Epithelial cell of prostate (primary cell): Measurements from ENCODE around the gene SMARCB1.
A peak's percentile ranks its signal among the peaks of the same experiment; 100 is the strongest.

Source experiments
- DNase-seq: peaks from one replicate; pipeline ENCODE4 v3.0.0-alpha.2; 2011; ENCODE audit warnings: low read depth, low spot score
- H3K27ac ChIP-seq: fragments of 450-650 bp; 2 replicates; pipeline ENCODE4 v1.5.1; 2017; ENCODE audit warnings: mild to moderate bottlenecking

The SMARCB1 gene

DNA sequence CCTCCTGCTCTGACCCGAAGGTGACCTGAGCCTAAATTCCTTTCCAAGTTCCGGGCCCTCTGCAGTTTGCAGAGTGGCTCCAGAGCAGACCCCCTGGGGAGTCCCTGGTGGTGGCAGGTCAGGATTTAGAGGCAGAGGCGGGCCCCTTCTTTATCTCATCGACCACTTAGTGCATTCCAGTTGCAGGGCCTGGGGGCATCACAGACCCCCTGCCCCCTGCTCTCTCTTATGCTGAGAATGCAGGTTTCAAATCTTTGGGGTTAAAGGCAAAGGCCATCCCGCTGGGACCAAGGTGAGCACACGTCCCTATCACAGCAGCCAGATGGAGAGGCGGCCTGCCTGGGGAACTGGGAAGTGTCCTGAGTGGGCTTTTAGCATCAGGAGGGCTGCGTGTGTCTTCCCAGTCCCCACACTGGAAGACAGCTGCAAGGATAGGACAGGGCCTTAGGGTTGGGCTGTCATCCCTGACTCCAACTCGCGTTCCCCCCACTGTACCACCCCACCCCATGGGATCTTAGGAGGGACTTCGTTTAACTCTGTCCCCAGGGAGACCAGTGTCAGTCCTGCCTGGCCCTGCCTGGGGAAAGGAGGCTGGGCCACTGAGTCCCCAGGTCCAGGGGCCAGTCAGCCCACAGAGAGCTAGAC is 40.7 kb downstream of the SMARCB1 start:
- no peak overlapping the region for H3K27ac ChIP-seq
- no peak for DNase-seq

DNA sequence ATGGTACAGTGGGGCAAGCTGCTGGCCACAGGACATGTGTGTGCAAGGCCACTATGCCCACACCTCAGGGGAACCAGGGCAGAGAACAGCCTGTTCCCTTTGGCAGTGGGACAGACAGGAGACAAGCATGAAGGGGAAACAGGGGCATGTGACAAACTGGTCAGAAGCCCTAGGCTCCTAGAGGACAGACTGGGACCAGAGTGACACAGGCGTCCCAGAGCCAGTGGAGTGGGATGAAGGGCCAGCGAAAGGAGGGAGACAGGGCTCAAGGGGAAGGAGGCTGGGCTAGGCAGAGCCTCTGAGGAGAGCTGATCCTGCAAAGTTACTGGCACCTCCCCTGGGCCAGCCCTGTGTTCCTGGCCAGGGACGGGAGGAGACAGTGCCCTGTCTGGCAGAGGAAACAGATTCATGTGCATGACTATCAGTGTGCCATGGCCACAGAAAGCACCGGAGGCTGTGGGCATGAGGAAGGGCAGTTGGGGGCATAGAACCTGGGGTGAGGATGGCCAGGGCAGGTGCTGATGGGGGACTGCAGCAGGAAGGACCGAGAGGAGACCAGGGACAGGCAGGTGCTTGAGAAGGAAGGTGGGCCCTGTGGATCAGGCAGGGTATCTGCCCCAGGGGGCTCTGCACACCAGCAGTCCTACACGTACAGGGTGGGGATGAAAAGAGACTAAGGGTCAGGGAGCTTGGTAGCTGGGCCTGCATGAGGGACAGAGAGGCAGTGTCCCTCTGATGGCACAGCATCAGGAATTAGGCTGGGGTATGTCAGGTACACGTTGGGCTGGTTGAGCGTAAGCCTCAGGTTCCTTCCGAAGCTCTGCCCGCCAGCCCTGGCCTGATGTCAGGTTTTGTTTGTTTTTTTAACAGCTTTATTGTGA is 42.3 kb downstream of the SMARCB1 start:
- DNase-seq: no peak
- H3K27ac ChIP-seq: no peak overlapping the region

DNA sequence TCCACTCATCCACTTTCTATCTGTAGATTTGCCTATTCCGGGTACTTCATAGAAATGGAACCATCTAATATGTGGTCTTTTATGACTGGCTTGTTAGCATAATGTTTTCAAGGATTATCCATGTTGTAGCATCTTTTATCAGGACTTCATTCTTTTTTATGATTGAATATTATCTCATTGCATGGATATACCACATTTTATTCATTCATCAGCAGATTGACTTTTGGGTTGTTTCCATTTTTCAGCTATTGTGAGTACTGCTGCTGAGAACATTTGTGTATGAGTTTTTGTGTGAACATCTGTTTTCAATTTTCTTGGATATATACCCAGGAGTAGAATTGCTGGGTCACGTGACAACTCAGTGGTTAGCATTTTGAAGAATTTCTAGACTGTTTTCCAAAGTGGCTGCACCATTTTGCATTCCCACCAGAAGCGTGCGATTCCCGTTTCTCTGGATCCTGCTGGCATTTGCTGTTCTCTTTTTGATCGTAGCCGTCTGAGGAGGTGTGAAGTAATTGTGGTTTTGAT is 43.1 kb downstream of the SMARCB1 start:
- no peak overlapping the region for H3K27ac ChIP-seq
- DNase-seq: no peak

DNA sequence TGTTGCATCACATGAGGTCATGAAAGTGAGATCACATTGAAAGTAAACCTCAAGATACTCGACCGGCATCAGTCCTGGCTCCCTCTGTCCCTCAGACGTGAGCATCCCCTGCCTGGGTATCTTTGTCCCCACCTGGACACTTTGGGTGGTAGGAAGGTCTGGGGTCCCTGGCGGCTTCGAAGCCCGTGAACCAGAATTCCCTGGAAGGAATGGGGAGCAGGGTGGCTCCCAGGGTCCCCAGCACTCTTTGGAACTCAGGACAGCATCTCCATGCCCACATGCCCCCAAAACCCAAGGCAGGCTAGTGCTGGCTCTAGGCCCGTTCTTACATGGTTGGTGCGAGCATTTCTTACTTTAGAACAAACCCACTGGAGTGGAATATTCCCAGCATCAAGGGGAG is 44.5 kb downstream of the SMARCB1 start:
- H3K27ac ChIP-seq: no peak overlapping the region
- DNase-seq: no peak

DNA sequence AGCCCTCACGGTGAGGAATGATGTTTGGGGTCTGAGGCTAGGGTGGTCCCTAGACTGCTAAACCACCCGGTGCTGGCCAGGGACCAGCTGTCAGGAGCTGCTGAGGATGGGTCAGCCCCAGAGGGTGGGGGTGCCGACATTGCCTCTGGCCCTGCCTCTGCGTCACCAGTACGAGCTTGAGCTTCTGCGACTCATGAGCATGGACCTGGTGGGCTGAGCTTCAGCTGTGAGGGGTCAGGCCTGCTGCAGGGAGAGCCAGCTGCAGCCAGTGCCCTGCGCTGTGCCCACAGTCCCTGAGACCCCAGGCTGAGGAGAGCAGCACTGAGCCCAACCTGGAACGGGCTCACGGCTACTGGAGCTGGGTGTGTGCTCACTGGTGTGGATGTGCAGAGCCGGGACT is 45.0 kb downstream of the SMARCB1 start:
- DNase-seq: no peak
- H3K27ac ChIP-seq: no peak overlapping the region

DNA sequence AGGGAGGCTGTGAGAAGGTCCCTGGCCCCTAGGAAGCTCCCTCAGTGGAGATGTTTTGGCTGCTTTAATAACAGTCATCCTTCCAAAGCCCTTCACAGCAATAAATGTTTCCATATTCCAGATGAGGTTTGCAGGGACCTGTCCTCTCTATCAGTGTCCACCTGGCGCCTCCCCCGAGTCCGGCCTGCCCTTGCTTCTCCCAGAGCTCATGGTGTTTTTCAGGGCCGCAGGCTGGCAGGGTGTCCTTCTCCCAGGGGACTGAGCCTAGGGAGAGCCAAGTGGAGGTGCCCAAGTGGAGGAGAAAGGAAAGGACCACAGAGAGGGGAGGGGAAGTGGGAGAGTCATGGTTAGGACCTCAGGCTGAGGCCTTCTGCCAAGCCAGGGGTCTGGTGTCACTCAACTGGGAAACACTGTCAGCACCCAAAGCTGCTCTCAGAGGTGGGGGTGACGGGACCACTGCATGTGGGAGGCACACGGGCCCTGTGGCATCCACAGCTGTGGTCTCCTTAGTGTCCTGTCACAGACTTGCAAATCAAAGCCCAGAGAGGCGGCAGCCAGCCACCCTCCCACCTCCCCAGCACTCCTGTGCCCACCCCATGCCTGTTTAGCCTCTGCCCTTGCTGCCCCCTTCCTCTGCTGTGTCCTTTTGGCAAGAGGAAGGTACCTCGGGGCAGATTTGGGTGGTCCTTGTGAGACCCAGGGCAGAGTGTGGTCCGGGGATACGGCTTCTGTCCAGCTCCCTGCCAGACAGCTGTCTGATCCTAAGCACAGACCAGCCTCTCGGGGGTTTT is 45.7 kb downstream of the SMARCB1 start:
- no peak overlapping the region for H3K27ac ChIP-seq
- DNase-seq: no peak

DNA sequence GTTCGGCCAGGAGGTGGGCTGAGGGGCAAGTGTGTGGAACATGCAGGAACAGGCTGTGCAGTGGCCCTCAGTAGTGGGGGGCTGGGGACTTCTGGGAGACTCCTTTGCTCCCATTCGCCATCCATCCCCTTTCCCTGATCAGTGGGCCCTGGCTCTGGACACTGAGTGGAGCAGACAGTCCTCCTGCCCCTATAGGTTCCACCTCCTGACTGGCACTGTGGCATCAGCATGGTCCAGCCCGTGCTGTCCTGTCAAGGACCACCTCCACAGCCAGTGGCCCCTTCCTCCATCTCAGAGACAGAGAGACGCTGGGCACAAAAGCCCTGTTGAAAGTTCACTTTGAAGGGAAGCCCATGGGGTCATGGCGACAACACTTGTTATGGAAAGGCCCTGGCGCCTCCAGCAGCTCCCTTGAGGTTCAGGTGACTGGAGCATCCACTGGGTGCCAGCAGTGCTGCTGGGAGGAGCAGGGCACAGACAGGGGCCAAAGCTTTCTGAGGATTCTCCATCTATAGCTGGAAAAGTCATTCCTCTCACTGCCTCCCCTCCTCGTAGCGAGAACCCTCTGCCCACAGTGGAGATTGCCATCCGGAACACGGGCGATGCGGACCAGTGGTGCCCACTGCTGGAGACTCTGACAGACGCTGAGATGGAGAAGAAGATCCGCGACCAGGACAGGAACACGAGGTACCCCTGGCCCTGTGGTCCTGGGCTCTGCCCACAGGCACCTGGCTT is 46.4 kb downstream of the SMARCB1 start:
- no peak for DNase-seq
- H3K27ac ChIP-seq: no peak overlapping the region

DNA sequence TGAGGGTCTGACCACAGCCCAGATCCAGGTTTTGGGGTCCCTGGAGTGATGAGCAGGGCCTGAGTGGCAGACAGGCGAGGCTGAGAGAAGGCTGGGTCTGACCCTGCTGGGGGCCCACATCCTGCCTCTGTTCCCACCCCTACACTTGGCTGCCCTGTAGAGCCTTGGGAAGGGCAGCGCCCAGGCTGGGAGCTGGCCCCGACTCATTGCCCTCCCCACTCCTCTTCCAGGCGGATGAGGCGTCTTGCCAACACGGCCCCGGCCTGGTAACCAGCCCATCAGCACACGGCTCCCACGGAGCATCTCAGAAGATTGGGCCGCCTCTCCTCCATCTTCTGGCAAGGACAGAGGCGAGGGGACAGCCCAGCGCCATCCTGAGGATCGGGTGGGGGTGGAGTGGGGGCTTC is 47.1 kb downstream of the SMARCB1 start:
- H3K27ac ChIP-seq: no peak overlapping the region
- DNase-seq: no peak

DNA sequence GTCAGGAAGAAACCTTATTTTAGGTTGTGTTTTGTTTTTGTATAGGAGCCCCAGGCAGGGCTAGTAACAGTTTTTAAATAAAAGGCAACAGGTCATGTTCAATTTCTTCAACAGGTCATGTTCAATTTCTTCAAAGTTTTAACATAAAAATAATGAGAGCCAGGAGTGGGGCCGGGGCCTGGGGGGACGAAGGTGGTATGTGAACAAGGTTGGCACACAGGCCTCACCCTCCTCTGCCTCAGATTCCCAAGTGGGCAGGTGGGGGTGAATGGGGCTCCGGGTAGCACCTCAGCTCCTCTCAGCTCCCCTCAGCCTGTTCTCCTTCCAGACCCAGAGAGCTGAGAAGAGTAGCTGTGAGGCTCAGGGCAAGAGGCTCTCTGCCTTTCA is 47.6 kb downstream of the SMARCB1 start:
- no peak for DNase-seq
- H3K27ac ChIP-seq: no peak overlapping the region

DNA sequence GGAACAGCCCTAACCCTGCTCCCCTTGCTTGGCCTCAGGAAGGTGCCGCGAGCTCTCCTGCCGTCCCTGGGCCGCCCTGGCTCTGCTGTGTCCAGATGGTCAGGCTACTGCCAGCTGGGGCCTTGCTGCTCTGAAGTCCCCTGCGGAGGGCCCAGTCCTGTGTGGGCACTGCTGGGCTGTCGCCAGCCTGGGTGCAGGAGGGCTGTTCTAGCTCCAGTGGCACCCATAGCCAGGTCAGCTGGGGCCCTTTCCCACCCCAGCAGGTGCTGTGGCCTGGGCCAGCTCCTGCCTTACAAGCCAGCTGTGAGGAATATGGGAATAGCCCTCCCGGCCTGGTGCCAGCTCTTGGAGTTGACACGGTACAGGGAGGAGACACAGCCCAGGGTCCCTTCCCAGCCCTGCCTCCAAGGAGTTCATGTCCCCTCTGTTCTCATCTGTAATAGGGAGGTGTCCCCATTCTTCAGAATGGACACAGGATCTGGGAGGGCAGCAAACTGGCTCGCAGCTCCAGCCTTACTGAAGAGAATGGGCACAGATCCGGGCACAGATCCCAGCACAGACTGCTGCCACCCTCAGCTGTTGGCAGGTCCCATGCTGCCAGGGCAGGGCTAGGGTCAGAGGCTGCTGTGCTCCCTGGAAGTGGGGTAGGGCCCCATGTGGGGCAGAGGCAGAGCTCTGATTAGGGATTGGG is 48.2 kb downstream of the SMARCB1 start:
- no peak for DNase-seq
- no peak overlapping the region for H3K27ac ChIP-seq

DNA sequence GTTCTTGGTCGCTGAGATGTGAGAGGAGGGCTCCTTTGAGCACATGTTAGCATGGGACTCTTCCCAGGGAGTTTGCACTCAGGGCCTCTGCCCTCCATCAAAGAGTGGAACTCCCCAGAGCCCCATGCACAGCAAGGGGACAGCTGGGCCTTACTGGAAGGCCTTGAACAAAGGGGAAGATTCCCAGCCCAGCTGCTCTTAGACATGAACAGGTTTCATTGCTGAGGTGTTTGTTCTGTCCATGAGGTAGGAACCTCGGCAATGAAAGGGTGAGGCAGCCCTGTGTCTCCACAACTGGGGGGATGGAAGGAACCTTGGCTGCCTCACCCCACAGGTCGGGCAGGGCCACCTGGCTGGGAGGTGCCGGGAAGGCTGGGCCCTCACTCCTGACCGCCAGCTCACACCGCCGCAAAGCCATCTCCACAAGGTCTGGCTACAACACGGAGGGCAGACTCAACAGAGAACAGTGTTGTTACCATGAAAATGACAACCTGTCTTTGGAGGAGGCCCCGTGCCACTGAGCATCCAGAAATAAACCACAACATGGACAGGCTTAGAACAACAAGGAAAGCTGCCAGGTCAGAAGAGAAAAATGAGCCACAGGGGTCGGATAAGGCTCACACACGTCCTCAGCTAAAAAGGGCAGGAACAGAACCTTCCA is 48.8 kb downstream of the SMARCB1 start:
- no peak for DNase-seq

DNA sequence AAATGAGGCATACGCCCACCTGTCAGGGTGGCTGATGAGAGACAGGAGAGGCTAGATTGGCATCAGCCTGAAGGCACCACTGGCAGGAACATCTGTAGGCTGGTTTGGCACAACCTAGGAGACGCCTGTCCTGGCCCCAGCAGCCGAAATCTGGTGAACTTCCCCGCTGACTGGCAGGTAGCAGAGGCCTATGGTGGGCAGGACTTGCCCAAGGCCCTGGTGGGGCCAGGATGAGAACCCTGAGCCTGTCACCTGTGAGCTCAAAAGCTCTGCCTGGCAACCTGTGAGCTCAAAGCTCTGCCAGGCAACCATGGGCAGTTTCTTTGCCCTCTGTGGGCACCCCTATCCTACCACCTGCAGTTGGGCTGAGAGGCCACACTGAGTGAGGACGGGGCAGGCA is 49.5 kb downstream of the SMARCB1 start:
- no peak overlapping the region for H3K27ac ChIP-seq
- DNase-seq: no peak

More for the DNA sequence above, 48.8 kb downstream of the SMARCB1 start:
- no peak overlapping the region for H3K27ac ChIP-seq

DNA sequence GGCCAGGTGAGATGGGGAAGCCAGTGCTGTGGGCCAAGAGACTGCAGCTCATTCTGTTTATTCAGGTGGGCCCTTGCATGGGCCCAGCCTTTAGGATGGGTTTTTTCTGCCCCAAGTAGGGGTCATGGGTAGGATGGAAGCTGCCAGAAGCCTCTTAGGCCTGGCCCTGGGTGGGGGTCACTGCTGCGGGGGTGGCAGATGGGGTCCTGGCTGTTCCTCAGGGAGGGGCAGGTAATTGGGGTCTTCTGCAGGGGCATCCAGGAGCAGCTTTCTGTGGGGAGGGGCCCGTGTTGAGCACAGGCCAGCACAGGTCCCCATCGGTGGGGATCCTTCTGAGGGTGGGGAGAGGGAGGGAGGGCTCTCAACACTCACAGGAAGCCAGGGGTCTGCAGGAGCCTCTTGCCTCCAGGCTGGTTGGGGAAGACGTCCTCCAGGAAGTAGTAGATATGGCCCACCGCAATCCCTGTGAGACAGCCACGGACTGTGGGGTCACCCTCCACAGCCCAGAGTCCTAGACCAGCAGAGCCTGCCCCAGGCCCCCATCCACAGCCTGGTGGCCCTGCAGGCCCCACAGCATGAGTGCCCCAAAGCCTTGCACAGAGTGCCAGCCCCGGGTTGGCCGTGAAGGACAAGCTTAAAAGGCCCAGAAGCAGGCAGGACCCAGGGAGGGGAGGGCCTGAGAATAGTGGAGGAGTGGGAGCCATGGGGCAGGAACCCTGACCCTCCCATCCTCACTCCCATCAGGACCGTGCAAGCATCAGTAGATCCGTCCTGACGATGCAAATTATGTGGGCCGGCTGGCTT is 50.1 kb downstream of the SMARCB1 start:
- DNase-seq: no peak
- no peak overlapping the region for H3K27ac ChIP-seq

DNA sequence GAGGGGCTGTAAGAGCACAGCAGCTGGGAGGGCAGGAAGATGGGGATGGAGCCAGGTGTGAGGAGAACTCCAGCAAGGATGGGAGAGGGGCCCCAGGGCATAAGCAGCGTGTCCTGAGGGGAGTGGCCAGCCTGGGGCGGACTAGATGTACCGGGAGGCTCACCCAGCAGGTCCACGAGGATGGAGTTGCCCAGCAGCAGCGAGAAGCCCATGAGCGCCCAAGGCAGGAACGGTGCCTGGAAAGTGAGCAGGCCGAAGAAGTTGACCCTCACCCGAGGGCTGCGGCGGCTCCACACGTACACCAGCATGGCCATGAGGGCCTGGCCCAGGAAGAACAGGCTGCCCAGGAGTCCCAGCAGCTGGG is 50.7 kb downstream of the SMARCB1 start:
- no peak overlapping the region for H3K27ac ChIP-seq
- no peak for DNase-seq

DNA sequence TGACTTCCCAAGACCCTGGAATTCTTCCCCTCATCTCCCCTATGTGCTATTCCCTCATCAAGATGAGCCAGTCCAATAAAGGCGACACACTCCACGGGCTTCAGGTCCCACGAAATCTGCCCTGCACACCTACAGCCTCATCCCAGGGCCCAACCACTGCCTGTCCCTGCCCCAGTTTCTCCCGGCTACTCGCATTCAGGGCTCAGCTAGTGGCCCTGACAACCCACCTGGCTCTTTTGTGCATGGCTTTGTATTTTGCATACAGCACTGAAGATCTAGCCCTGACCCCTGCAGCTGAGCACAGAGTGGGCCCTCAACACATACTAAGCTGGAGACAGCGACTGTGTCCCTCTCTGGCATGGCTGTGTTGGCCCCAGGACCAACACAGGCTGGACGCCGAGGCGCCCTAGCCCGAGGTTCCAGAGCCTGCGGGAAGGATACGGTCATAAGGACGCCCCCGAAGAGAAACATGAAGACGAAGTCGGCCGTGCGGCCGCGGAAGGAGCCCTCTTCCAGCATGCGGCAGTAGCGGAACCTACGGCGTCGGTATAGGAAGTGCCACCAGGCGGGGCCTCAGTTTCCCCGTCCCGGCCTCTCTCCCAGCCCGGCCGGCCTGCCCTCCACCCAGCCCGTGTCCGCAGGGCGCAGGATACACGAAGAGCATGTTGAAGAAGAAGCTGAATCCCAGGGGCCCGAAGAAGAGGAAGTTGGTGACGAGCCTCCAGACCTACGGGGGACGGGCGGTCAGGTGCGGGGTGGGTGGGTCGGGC is 51.3 kb downstream of the SMARCB1 start:
- H3K27ac ChIP-seq: no peak overlapping the region
- no peak for DNase-seq

DNA sequence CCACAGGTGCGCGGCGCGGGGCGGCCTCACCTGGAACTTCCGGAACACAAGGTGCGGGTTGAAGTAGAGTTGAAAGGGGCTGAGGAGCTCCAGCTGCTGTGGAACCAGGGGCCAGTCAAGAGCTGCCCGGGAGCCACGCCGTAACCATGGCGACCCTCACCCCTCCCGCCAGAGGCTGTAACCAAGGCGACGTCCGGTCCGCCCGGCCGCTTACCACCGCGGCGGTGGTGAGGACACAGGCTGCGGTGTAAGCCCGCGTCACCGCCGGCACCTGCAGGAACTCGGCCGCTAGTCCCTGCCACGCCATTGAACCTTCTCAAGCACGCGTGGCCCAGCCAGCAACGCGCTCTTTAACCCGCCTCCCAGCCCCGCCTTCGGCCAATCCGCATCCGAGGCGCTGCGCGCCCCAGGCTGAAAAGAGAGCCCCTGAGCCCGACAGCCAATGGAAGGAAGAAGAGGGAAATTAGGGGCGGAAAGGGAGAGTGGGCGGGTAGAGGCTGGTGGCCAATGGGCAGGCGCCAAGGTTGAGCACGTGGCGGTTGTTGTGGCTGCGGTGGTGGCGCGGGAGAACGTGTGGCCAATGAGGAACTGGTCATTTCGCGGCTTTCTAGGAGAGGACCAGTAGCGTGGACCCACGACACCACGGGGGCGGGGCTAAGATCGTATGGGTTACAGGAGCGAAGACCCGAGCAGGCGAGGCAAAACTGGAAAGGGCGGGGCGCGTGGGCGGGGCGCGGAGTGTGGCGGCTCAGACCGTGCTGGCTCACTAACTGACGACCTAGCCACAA is 52.1 kb downstream of the SMARCB1 start, which contains the start of gene DERL3:
Gene DERL3 (minus strand): TSS at position 326 of the 788 bp plus-strand sequence. CDS start 19 bp downstream, at position 307.
- peak; percentile 60 for DNase-seq
- no peak within 1 kb of the TSS for H3K27ac ChIP-seq

DNA sequence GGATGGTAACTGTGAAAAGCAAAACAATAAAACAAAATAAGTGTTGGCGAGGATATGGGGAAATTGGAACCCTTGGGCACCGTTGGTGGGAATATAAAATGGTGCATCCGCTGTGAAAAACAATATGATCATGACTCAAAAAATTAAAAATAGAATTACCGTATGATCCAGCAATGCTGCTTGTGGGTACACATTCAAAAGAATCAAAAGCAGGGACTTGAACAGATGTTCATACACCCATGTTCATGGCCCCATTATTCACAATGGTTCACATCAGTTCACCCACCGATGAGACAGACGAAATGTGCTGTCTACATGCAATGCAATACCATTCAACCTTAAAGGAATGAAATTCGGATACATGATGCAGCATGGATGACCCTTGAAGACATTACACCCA is 53.3 kb downstream of the SMARCB1 start:
- H3K27ac ChIP-seq: no peak overlapping the region
- DNase-seq: no peak
